HL-60 (cell line): ENCODE data around the gene STK16.

ENCODE experiments used
- DNase-seq, 2 experiments: peaks; one replicate each; pipeline ENCODE4 v3.0.0-alpha.2; 2010 to 2020; ENCODE audit warnings: low read depth in 1 of 2, low spot score in 1 of 2
- H3K27ac ChIP-seq: fragments of 250-450 bp; sonication (Bioruptor Pico); replicated peaks from 2 replicates; pipeline ENCODE4 v1.5.1; 2020; ENCODE audit warnings: mild to moderate bottlenecking, moderate library complexity
- H3K27me3 ChIP-seq: fragments of 250-450 bp; sonication (Bioruptor Pico); 2 replicates; pipeline ENCODE4 v1.5.1; 2021; ENCODE audit warnings: mild to moderate bottlenecking, moderate library complexity; ENCODE audit not compliant: insufficient read depth, poor library complexity, severe bottlenecking
- H3K4me3 ChIP-seq: replicated peaks from 2 replicates; pipeline ENCODE4 v1.5.1; 2011; ENCODE audit warnings: mild to moderate bottlenecking, control low read depth, low read length; ENCODE audit not compliant: insufficient read depth
- GABPA ChIP-seq: IDR thresholded peaks from 2 replicates; pipeline ENCODE4 v1.6.1; 2012; ENCODE audit warnings: low read depth
- POLR2AphosphoS5 ChIP-seq: IDR thresholded peaks from 2 replicates; pipeline ENCODE4 v1.6.1; 2012; ENCODE audit warnings: low read depth
- REST ChIP-seq: IDR thresholded peaks from 2 replicates; pipeline ENCODE4 v1.6.1; 2012; ENCODE audit warnings: low read depth; ENCODE audit not compliant: insufficient replicate concordance
- SPI1 ChIP-seq: IDR thresholded peaks from 2 replicates; pipeline ENCODE4 v1.6.1; 2012; ENCODE audit warnings: low read depth, mild to moderate bottlenecking, borderline replicate concordance
- TF ChIP-seq, protein P1 (sequence below): IDR thresholded peaks from one replicate; pipeline ENCODE4 v1.5.1; 2011; ENCODE audit warnings: low read length, control low read depth, inconsistent platforms; ENCODE audit not compliant: insufficient read depth

The STK16 gene

DNA sequence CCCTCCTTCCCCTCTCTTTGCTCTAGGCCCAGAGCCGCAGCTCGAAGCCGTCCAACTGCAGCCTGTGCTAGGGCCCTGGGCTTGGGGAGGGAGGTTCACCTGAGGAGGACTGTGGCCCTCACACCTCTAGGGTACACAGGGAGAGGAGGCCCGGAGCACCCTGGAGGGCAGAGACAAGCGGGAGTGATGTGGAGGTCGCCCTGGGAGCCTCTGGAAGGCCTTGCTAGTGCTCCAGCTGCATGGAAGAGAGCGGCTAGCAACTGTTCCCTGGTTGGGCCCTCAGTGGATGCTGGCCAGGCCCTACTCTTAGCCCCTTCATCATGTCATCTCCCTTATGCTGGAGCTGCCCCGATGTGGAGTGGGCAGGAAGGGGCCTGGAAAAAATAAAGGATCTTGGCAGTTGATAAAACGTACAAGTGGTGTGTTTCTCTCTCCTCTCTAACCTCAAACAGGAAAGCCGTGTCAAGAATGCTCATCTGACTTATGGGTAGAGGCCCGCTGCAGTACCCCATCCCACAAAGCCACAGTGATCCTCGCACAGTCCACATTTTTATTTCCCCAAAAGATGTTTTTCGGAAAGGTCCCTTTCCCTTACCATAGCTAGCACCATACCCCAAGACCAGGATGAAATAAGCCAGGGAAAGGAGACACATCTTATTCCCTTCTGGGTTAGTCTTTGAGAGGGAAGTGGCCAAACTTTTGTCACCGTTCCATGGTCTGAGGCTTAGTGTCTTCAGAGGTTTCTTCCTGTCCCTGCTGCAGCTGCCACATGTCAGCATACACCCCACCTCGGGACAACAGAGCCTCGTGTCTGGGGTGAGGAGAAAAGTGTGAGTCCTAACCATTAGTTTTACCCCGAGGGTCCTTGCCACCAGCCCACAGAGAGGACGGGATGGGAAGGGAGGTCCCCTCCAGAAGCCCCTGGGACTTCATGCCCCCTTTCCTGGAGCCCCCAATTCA lies 35.8 kb upstream of the STK16 start:
- Histone ChIP-seq H3K27ac (peak overlapping the region; percentile 57), H3K4me3 (no peak overlapping the region), H3K27me3 (no peaks in the 10 kb centered on the region)
- peak in 1 of 2 experiments; percentile 68 for DNase-seq
- TF ChIP-seq REST (no peak), SPI1 (peak; percentile 39; the same call in 1 of the 2 replicates), GABPA (no peak), POLR2AphosphoS5 (0 out of 2 replicates have a peak, but pooled peaks have one; percentile 14)
- TF ChIP-seq, protein P1, sequence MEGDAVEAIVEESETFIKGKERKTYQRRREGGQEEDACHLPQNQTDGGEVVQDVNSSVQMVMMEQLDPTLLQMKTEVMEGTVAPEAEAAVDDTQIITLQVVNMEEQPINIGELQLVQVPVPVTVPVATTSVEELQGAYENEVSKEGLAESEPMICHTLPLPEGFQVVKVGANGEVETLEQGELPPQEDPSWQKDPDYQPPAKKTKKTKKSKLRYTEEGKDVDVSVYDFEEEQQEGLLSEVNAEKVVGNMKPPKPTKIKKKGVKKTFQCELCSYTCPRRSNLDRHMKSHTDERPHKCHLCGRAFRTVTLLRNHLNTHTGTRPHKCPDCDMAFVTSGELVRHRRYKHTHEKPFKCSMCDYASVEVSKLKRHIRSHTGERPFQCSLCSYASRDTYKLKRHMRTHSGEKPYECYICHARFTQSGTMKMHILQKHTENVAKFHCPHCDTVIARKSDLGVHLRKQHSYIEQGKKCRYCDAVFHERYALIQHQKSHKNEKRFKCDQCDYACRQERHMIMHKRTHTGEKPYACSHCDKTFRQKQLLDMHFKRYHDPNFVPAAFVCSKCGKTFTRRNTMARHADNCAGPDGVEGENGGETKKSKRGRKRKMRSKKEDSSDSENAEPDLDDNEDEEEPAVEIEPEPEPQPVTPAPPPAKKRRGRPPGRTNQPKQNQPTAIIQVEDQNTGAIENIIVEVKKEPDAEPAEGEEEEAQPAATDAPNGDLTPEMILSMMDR, result no peak

- Histone ChIP-seq H3K27ac (peak overlapping the region; percentile 57), H3K4me3 (no peak overlapping the region), H3K27me3 (no peaks in the 10 kb centered on the region)
- DNase-seq, result no peak
- TF ChIP-seq, protein P1, result no peak
- no peak for TF ChIP-seq REST
- no peak for TF ChIP-seq GABPA
- TF ChIP-seq POLR2AphosphoS5, result no peak
- no peak for TF ChIP-seq SPI1
Measured at GRCh38 chr2:219210196-219210885, 34.9 kb upstream of the STK16 start.

GRCh38 chr2:219210886-219211362 lies 34.4 kb upstream of the STK16 start:
- TF ChIP-seq GABPA (no peak), REST (no peak), POLR2AphosphoS5 (no peak), SPI1 (no peak)
- TF ChIP-seq, protein P1, result no peak
- H3K4me3 ChIP-seq, result no peak overlapping the region
- DNase-seq, result no peak
- H3K27me3 ChIP-seq, result no peaks in the 10 kb centered on the region
- no peak overlapping the region for H3K27ac ChIP-seq
